Upper lobe of left lung (tissue), 6 donors: ENCODE data around the gene GTPBP3. TPM values are rescaled to one million over a fixed set of nuclear protein-coding genes. Genes with fewer than 3 reads are reported as not detected.

Experiments used
- ATAC-seq, 2 donors: fragments of 200-7000 bp; cut with Tn5 transposase; one replicate each; pipeline ENCODE4 v1.9.1; 2022; ENCODE audit warnings: mild to moderate bottlenecking in 2 of 2, moderate library complexity in 2 of 2; ENCODE audit not compliant: low FRiP score in 2 of 2
- DNase-seq, 2 donors: peaks; one replicate each; pipeline ENCODE4 v3.0.0-alpha.2; 2019 to 2020
- H3K27ac ChIP-seq, 4 donors: fragments of 200-600 bp; sonication (generic); one replicate each; pipeline ENCODE4 v1.5.1; 2016 to 2019
- H3K27me3 ChIP-seq, 4 donors: fragments of 200-600 bp; sonication (generic); one replicate each; pipeline ENCODE4 v1.5.1; 2017 to 2019
- H3K36me3 ChIP-seq, 4 donors: fragments of 200-600 bp; sonication (generic); one replicate each; pipeline ENCODE4 v1.5.1; 2016 to 2019
- H3K4me1 ChIP-seq, 4 donors: fragments of 200-600 bp; sonication (generic); one replicate each; pipeline ENCODE4 v1.5.1; 2018 to 2019
- H3K4me3 ChIP-seq, 4 donors: fragments of 200-600 bp; sonication (generic); one replicate each; pipeline ENCODE4 v1.5.1; 2017 to 2019; ENCODE audit warnings: mild to moderate bottlenecking in 2 of 4, moderate library complexity in 1 of 4
- H3K9me3 ChIP-seq, 4 donors: fragments of 200-600 bp; sonication (generic); one replicate each; pipeline ENCODE4 v1.5.1; 2018 to 2019
- EP300 ChIP-seq, 4 donors: sonication (generic); formaldehyde crosslinking; IDR thresholded peaks; one replicate each; pipeline ENCODE4 v1.5.1; 2017; ENCODE audit warnings: antibody characterized with exemption in 4 of 4, control low read depth in 2 of 4
- POLR2A ChIP-seq, 4 donors: fragments of 450-650 bp; IDR thresholded peaks; one replicate each; pipeline ENCODE4 v1.5.1; 2016 to 2017; ENCODE audit warnings: antibody characterized with exemption in 4 of 4, mild to moderate bottlenecking in 2 of 4
- POLR2AphosphoS5 ChIP-seq, 2 donors: sonication (generic); formaldehyde crosslinking; IDR thresholded peaks; one replicate each; pipeline ENCODE4 v1.5.1; 2017; ENCODE audit warnings: antibody characterized with exemption in 2 of 2
- WGBS, 2 donors: methylation state at CpG; one replicate each; pipeline ENCODE4 v1.1.5; 2017 to 2018; 5-methylcytosine and 5-hydroxymethylcytosine counted together
- total RNA-seq, 6 donors: library from RNA; depleted of rRNA in 4 of 6; stranded (reverse); fragments of >200 nt in 4 of 6; gene quantifications; one replicate each; pipeline versions ENCODE4 v1.1.0 to v1.2.1, GENCODE V29; 2016 to 2021
- donor health status: DM: no; HTN: no; CAD: no; lungs with moderate emphysema.
- donor health status: DM: no; HTN: yes; CAD: no; lungs with severe emphysema.

Gene GTPBP3
- total RNA-seq, 6 donors from 2014 or later: 14.9 to 95.3 (median 26.4) TPM

- ATAC-seq (peak in 1 of 2 donors; percentile 31), DNase-seq (peak in 1 of 2 donors; percentile 39)
- H3K9me3 ChIP-seq: no peaks in the 10 kb centered on the region
- no peak for TF ChIP-seq POLR2AphosphoS5 (IDR thresholded peaks at IDR 0.05)
- TF ChIP-seq EP300 (IDR thresholded peaks at IDR 0.05): no peak
- TF ChIP-seq POLR2A (IDR thresholded peaks at IDR 0.05): no peak
- H3K27ac ChIP-seq: no peak overlapping the region
- H3K36me3 ChIP-seq: no peaks in the 10 kb centered on the region
- 8 to 13% methylated on average over 17 to 24 of the region's 26 CpGs for WGBS, 2 donors
- peaks cover 15 to 33% (median 26%) of the 10 kb centered on the region in 4 donors for H3K4me1 ChIP-seq
- H3K27me3 ChIP-seq: peaks cover 0 to 8% (median 1%) of the 10 kb centered on the region in 4 donors
- H3K4me3 ChIP-seq: peak overlapping the region in 3 of 4 donors; percentile 54 to 58 (median 55)
Measured at GRCh38 chr19:17391371-17392151, 54.2 kb downstream of the GTPBP3 start.

Other genes starting within 250 kb of the GTPBP3 start
- 10 to 100 TPM; 21.6 to 49.3 (median 23.9) TPM for gene USE1, start 122.2 kb upstream of the GTPBP3 start, total RNA-seq
- 10 to 100 TPM; 12.3 to 37.7 (median 25.8) TPM for gene OCEL1, start 111.3 kb upstream of the GTPBP3 start, total RNA-seq
- 10 to 100 TPM; 55.5 to 86.8 (median 63.1) TPM for gene NR2F6, start 91.6 kb upstream of the GTPBP3 start, total RNA-seq
- 10 to 100 TPM in 4 of 6 donors, 1 to 10 TPM in 2; 9.1 to 21.4 (median 10.7) TPM for gene USHBP1, start 72.8 kb upstream of the GTPBP3 start, total RNA-seq
- gene BABAM1, start 70.1 kb upstream of the GTPBP3 start, total RNA-seq: 10 to 100 TPM; 45.1 to 95.3 (median 82.3) TPM
- 10 to 100 TPM in 1 of 6 donors, 1 to 10 TPM in 3, under 1 TPM in 2; 0.57 to 13.6 (median 1.4) TPM for gene ANKLE1, start 55.7 kb upstream of the GTPBP3 start, total RNA-seq
- 10 to 100 TPM; 19.7 to 23.4 (median 21.2) TPM for gene ABHD8, start 34.1 kb upstream of the GTPBP3 start, total RNA-seq
- 100 to 1,000 TPM in 5 of 6 donors, 10 to 100 TPM in 1; 98.3 to 176 (median 122) TPM for gene MRPL34, start 31.7 kb upstream of the GTPBP3 start, total RNA-seq
- 10 to 100 TPM; 11.5 to 42.8 (median 28.4) TPM for gene DDA1, start 28.0 kb upstream of the GTPBP3 start, total RNA-seq
- 10 to 100 TPM in 4 of 6 donors, 1 to 10 TPM in 2; 9.0 to 45.1 (median 16.4) TPM for gene ANO8, start 2.7 kb upstream of the GTPBP3 start, total RNA-seq
- 100 to 1,000 TPM in 1 of 6 donors, 10 to 100 TPM in 1, 1 to 10 TPM in 4; 1.0 to 103 (median 6.9) TPM for gene PLVAP, start 39.8 kb downstream of the GTPBP3 start, total RNA-seq
- gene CCDC194, start 56.6 kb downstream of the GTPBP3 start, total RNA-seq: 1 to 10 TPM in 2 of 6 donors, under 1 TPM in 1, not detected in 3; 0.83 to 2.2 (median 2.1) TPM
- 100 to 1,000 TPM in 1 of 6 donors, 10 to 100 TPM in 5; 30.4 to 197 (median 74.1) TPM for gene BST2, start 68.1 kb downstream of the GTPBP3 start, total RNA-seq
- 10 to 100 TPM; 25.1 to 55.2 (median 49.1) TPM for gene MVB12A, start 82.5 kb downstream of the GTPBP3 start, total RNA-seq
- gene TMEM221, start 111.1 kb downstream of the GTPBP3 start, total RNA-seq: under 1 TPM in 1 of 6 donors, not detected in 5; 0.14 TPM
- gene NXNL1, start 123.4 kb downstream of the GTPBP3 start, total RNA-seq: not detected
- gene SLC27A1, start 133.0 kb downstream of the GTPBP3 start, total RNA-seq: 10 to 100 TPM; 21.0 to 88.0 (median 30.8) TPM
- gene PGLS, start 174.1 kb downstream of the GTPBP3 start, total RNA-seq: 100 to 1,000 TPM in 3 of 6 donors, 10 to 100 TPM in 3; 50.6 to 117 (median 99.7) TPM
- 100 to 1,000 TPM in 4 of 6 donors, 10 to 100 TPM in 2; 58.3 to 151 (median 116) TPM for gene COLGALT1, start 218.1 kb downstream of the GTPBP3 start, total RNA-seq